ENCODE measurements around the gene ZFP3.
"Not testable (repeated sequence)": the region's sequence is repeated elsewhere in the genome, so short reads cannot be mapped to it uniquely, and the experiment has no call there.

ZFP3 gene

GRCh38 chr17:5078106-5079028 is at the start of gene ZFP3:
Gene ZFP3 (plus strand): TSS chr17:5078467. CDS start chr17:5091505, 13,038 bp downstream.
- DNase-seq: no peak
- in situ Hi-C loops (cut with MboI; ENCODE audit: low pct_unique_long_range_greater_than_20kb, low sequenced_read_pairs): no loop called here

- in situ Hi-C loops (cut with MboI; ENCODE audit: low pct_unique_long_range_greater_than_20kb, low sequenced_read_pairs): not testable (repeated sequence)
Measured at GRCh38 chr17:5030168-5030567, 48.1 kb upstream of the ZFP3 start.

GRCh38 chr17:5031365-5032082 is 46.7 kb upstream of the ZFP3 start:
- peak; percentile 74 for DNase-seq
- in situ Hi-C loops (cut with MboI; ENCODE audit: low pct_unique_long_range_greater_than_20kb, low sequenced_read_pairs): no loop called here

More at GRCh38 chr17:5030168-5030567, 48.1 kb upstream of the ZFP3 start:
- DNase-seq: not testable (repeated sequence)

- in situ Hi-C loops (cut with MboI; ENCODE audit: low pct_unique_long_range_greater_than_20kb, low sequenced_read_pairs): no loop called here
- DNase-seq: no peak
Measured at GRCh38 chr17:5032865-5033264, 45.4 kb upstream of the ZFP3 start.

GRCh38 chr17:5033352-5034015 is 44.8 kb upstream of the ZFP3 start:
- in situ Hi-C loops (cut with MboI; ENCODE audit: low pct_unique_long_range_greater_than_20kb, low sequenced_read_pairs): no loop called here
- DNase-seq: no peak

- in situ Hi-C loops (cut with MboI; ENCODE audit: low pct_unique_long_range_greater_than_20kb, low sequenced_read_pairs): no loop called here
- no peak for DNase-seq
Measured at GRCh38 chr17:5034063-5034462, 44.2 kb upstream of the ZFP3 start.

- DNase-seq: no peak
- in situ Hi-C loops (cut with MboI; ENCODE audit: low pct_unique_long_range_greater_than_20kb, low sequenced_read_pairs): no loop called here
Measured at GRCh38 chr17:5034651-5035050, 43.6 kb upstream of the ZFP3 start.

- in situ Hi-C loops (cut with MboI; ENCODE audit: low pct_unique_long_range_greater_than_20kb, low sequenced_read_pairs): no loop called here
- no peak for DNase-seq
Measured at GRCh38 chr17:5035315-5035714, 43.0 kb upstream of the ZFP3 start, which contains the start of gene SLC52A1. Gene SLC52A1 (minus strand): TSS chr17:5035426. CDS start chr17:5034606, 820 bp downstream.

GRCh38 chr17:5042157-5043022 is 35.9 kb upstream of the ZFP3 start:
- no peak for DNase-seq
- in situ Hi-C loops (cut with MboI; ENCODE audit: low pct_unique_long_range_greater_than_20kb, low sequenced_read_pairs): no loop called here

- no peak for DNase-seq
- in situ Hi-C loops (cut with MboI; ENCODE audit: low pct_unique_long_range_greater_than_20kb, low sequenced_read_pairs): no loop called here
Measured at GRCh38 chr17:5043524-5043923, 34.7 kb upstream of the ZFP3 start.

GRCh38 chr17:5044630-5045029 is 33.6 kb upstream of the ZFP3 start:
- in situ Hi-C loops (cut with MboI; ENCODE audit: low pct_unique_long_range_greater_than_20kb, low sequenced_read_pairs): no loop called here
- DNase-seq: no peak

- no peak for DNase-seq
- in situ Hi-C loops (cut with MboI; ENCODE audit: low pct_unique_long_range_greater_than_20kb, low sequenced_read_pairs): no loop called here
Measured at GRCh38 chr17:5045496-5045895, 32.8 kb upstream of the ZFP3 start.

- no peak for DNase-seq
- in situ Hi-C loops (cut with MboI; ENCODE audit: low pct_unique_long_range_greater_than_20kb, low sequenced_read_pairs): no loop called here
Measured at GRCh38 chr17:5047446-5047845, 30.8 kb upstream of the ZFP3 start.

- in situ Hi-C loops (cut with MboI; ENCODE audit: low pct_unique_long_range_greater_than_20kb, low sequenced_read_pairs): no loop called here
- no peak for DNase-seq
Measured at GRCh38 chr17:5049314-5049841, 28.9 kb upstream of the ZFP3 start.

- no peak for DNase-seq
- in situ Hi-C loops (cut with MboI; ENCODE audit: low pct_unique_long_range_greater_than_20kb, low sequenced_read_pairs): no loop called here
Measured at GRCh38 chr17:5050278-5050677, 28.0 kb upstream of the ZFP3 start.

GRCh38 chr17:5055543-5055942 is 22.7 kb upstream of the ZFP3 start:
- in situ Hi-C loops (cut with MboI; ENCODE audit: low pct_unique_long_range_greater_than_20kb, low sequenced_read_pairs): no loop called here
- DNase-seq: no peak

GRCh38 chr17:5065227-5065744 is 13.0 kb upstream of the ZFP3 start:
- no peak for DNase-seq
- in situ Hi-C loops (cut with MboI; ENCODE audit: low pct_unique_long_range_greater_than_20kb, low sequenced_read_pairs): no loop called here

- DNase-seq: no peak
- in situ Hi-C loops (cut with MboI; ENCODE audit: low pct_unique_long_range_greater_than_20kb, low sequenced_read_pairs): no loop called here
Measured at GRCh38 chr17:5068236-5068635, 10.0 kb upstream of the ZFP3 start.
